ENCODE results near the gene PLD6. TPM values are rescaled to one million over a fixed set of nuclear protein-coding genes. Genes with fewer than 3 reads are reported as not detected.

PLD6 gene
- total RNA-seq, 1 experiment from 2014 or later, result 15.5 TPM

- DNase-seq (ENCODE audit: low spot score), result no peak
- H3K4me1 ChIP-seq (ENCODE audit: insufficient read depth, low read length, poor library complexity, severe bottlenecking), result peaks cover 16% of the 10 kb centered on the region
- no TSS peak for BruUV-seq (replicated peaks)
- no peaks in the 10 kb centered on the region for H3K9me3 ChIP-seq (ENCODE audit: low read depth, low read length, poor library complexity, severe bottlenecking)
- POLR2A ChIA-PET (ENCODE audit: low non-redundant PET), result interaction anchor here (0.5 kb wide), 1 partner anchor 11 kb away, joined by 3 read pairs; no protein-coding TSS in a partner anchor
- no peak overlapping the region for H3K27ac ChIP-seq (ENCODE audit: low read depth, low read length, poor library complexity, severe bottlenecking)
- TF ChIP-seq CTCF (conservative IDR thresholded peaks at IDR 0.05; ENCODE audit: low read depth, low read length) (no peak), EZH2 (IDR thresholded peaks at IDR 0.05; ENCODE audit: borderline replicate concordance, low read depth, low read length, poor library complexity, severe bottlenecking) (no peak)
- H3K4me3 ChIP-seq (ENCODE audit: low read depth, low read length, poor library complexity, severe bottlenecking), result no peak overlapping the region
- H3K36me3 ChIP-seq (ENCODE audit: insufficient read depth, low read length, poor library complexity, severe bottlenecking), result peaks cover 15% of the 10 kb centered on the region
- CTCF ChIA-PET, result no interaction called here
- intact Hi-C loops (cut with micrococcal nuclease; ENCODE audit: unreplicated experiment), result no loop called here
- H3K27me3 ChIP-seq (replicated peaks; ENCODE audit: insufficient read depth, low read depth, low read length, poor library complexity), result no peaks in the 10 kb centered on the region
Measured at GRCh38 chr17:17201907-17202306, 4.2 kb downstream of the PLD6 start.

- TF ChIP-seq EZH2 (IDR thresholded peaks at IDR 0.05; ENCODE audit: borderline replicate concordance, low read depth, low read length, poor library complexity, severe bottlenecking) (no peak), CTCF (conservative IDR thresholded peaks at IDR 0.05; ENCODE audit: low read depth, low read length) (no peak)
- no peak for DNase-seq (ENCODE audit: low spot score)
- H3K27me3 ChIP-seq (replicated peaks; ENCODE audit: insufficient read depth, low read depth, low read length, poor library complexity), result no peaks in the 10 kb centered on the region
- intact Hi-C loops (cut with micrococcal nuclease; ENCODE audit: unreplicated experiment), result no loop called here
- H3K27ac ChIP-seq (ENCODE audit: low read depth, low read length, poor library complexity, severe bottlenecking), result no peak overlapping the region
- peaks cover 9% of the 10 kb centered on the region for H3K4me1 ChIP-seq (ENCODE audit: insufficient read depth, low read length, poor library complexity, severe bottlenecking)
- H3K9me3 ChIP-seq (ENCODE audit: low read depth, low read length, poor library complexity, severe bottlenecking), result no peaks in the 10 kb centered on the region
- POLR2A ChIA-PET (ENCODE audit: low non-redundant PET), result no interaction called here
- CTCF ChIA-PET, result no interaction called here
- peaks cover 15% of the 10 kb centered on the region for H3K36me3 ChIP-seq (ENCODE audit: insufficient read depth, low read length, poor library complexity, severe bottlenecking)
- BruUV-seq (replicated peaks), result no TSS peak
- H3K4me3 ChIP-seq (ENCODE audit: low read depth, low read length, poor library complexity, severe bottlenecking), result no peak overlapping the region
Measured at GRCh38 chr17:17201271-17201670, 4.9 kb downstream of the PLD6 start.

- Histone ChIP-seq H3K4me1 (ENCODE audit: insufficient read depth, low read length, poor library complexity, severe bottlenecking) (peaks cover 9% of the 10 kb centered on the region), H3K27me3 (replicated peaks; ENCODE audit: insufficient read depth, low read depth, low read length, poor library complexity) (no peaks in the 10 kb centered on the region), H3K4me3 (ENCODE audit: low read depth, low read length, poor library complexity, severe bottlenecking) (no peak overlapping the region), H3K36me3 (ENCODE audit: insufficient read depth, low read length, poor library complexity, severe bottlenecking) (peaks cover 15% of the 10 kb centered on the region), H3K9me3 (ENCODE audit: low read depth, low read length, poor library complexity, severe bottlenecking) (no peaks in the 10 kb centered on the region), H3K27ac (ENCODE audit: low read depth, low read length, poor library complexity, severe bottlenecking) (no peak overlapping the region)
- intact Hi-C loops (cut with micrococcal nuclease; ENCODE audit: unreplicated experiment), result no loop called here
- no peak for DNase-seq (ENCODE audit: low spot score)
- TF ChIP-seq CTCF (conservative IDR thresholded peaks at IDR 0.05; ENCODE audit: low read depth, low read length) (no peak), EZH2 (IDR thresholded peaks at IDR 0.05; ENCODE audit: borderline replicate concordance, low read depth, low read length, poor library complexity, severe bottlenecking) (no peak)
- POLR2A ChIA-PET (ENCODE audit: low non-redundant PET), result no interaction called here
- CTCF ChIA-PET, result interaction anchor here (1.6 kb wide), 1 partner anchor 59 kb away, joined by 4 read pairs; no protein-coding TSS in a partner anchor
- no TSS peak for BruUV-seq (replicated peaks)
Measured at GRCh38 chr17:17200831-17201230, 5.3 kb downstream of the PLD6 start.
